DOHH2 (cell line): ENCODE results near the gene SRP68.

Source experiments
- H3F3A ChIP-seq: fragments of 200-600 bp; sonication (generic), shearing (Covaris generic); 2 replicates; pipeline ENCODE4 v1.6.0; 2016; ENCODE audit warnings: antibody characterized with exemption, mild to moderate bottlenecking; ENCODE audit not compliant: control insufficient read depth, insufficient read depth
- H3K27ac ChIP-seq: fragments of 200-600 bp; sonication (generic); 2 replicates; pipeline ENCODE4 v1.5.1; 2014; ENCODE audit warnings: low read depth, mild to moderate bottlenecking, low read length, moderate library complexity
- H3K27me3 ChIP-seq: fragments of 200-600 bp; sonication (generic); 2 replicates; pipeline ENCODE4 v1.6.1; 2014; ENCODE audit warnings: mild to moderate bottlenecking, low read length, mixed read lengths; ENCODE audit not compliant: control insufficient read depth
- H3K36me3 ChIP-seq: fragments of 200-600 bp; sonication (generic); 2 replicates; pipeline ENCODE4 v1.6.1; 2014; ENCODE audit warnings: mild to moderate bottlenecking, low read length, moderate library complexity, mixed read lengths; ENCODE audit not compliant: control insufficient read depth
- H3K4me1 ChIP-seq: fragments of 200-600 bp; sonication (generic); 2 replicates; pipeline ENCODE4 v1.6.1; 2014; ENCODE audit warnings: mild to moderate bottlenecking, low read length, mixed read lengths; ENCODE audit not compliant: control insufficient read depth
- H3K4me2 ChIP-seq: fragments of 200-600 bp; sonication (generic); 2 replicates; pipeline ENCODE4 v1.6.0; 2014; ENCODE audit warnings: mild to moderate bottlenecking, low read length, moderate library complexity
- H3K4me3 ChIP-seq: fragments of 200-600 bp; sonication (generic); 2 replicates; pipeline ENCODE4 v1.5.1; 2014; ENCODE audit warnings: mild to moderate bottlenecking, low read length, mixed read lengths
- H3K79me2 ChIP-seq: fragments of 200-600 bp; sonication (generic); 2 replicates; pipeline ENCODE4 v1.6.1; 2014; ENCODE audit warnings: mild to moderate bottlenecking, low read length, mixed read lengths; ENCODE audit not compliant: control insufficient read depth
- H3K9me2 ChIP-seq: fragments of 200-600 bp; sonication (generic); replicated peaks from 2 replicates; pipeline ENCODE4 v1.6.1; 2014; ENCODE audit warnings: mild to moderate bottlenecking, low read length, mixed read lengths; ENCODE audit not compliant: control insufficient read depth
- H3K9me3 ChIP-seq: fragments of 200-600 bp; sonication (generic); 2 replicates; pipeline ENCODE4 v1.6.1; 2014; ENCODE audit warnings: antibody characterized with exemption, low read length, mixed read lengths; ENCODE audit not compliant: control insufficient read depth, insufficient read depth
- H4K20me1 ChIP-seq: fragments of 200-600 bp; sonication (generic); 2 replicates; pipeline ENCODE4 v1.6.0; 2014; ENCODE audit warnings: low read depth, mild to moderate bottlenecking, antibody characterized with exemption, low read length, moderate library complexity; ENCODE audit not compliant: control insufficient read depth, insufficient read depth
- EZH2phosphoT487 ChIP-seq: fragments of 200-600 bp; sonication (generic); IDR thresholded peaks from 2 replicates; pipeline ENCODE4 v1.6.1; 2017; ENCODE audit warnings: borderline replicate concordance, mild to moderate bottlenecking, antibody characterized with exemption, low read length, moderate library complexity, mixed read lengths
- TF ChIP-seq, protein P1 (sequence below): fragments of 200-600 bp; sonication (generic); IDR thresholded peaks from one replicate; pipeline ENCODE4 v1.5.1; 2014; ENCODE audit warnings: antibody characterized with exemption, mild to moderate bottlenecking, low read depth, low read length; ENCODE audit not compliant: poor library complexity, severe bottlenecking

SRP68 gene

DNA sequence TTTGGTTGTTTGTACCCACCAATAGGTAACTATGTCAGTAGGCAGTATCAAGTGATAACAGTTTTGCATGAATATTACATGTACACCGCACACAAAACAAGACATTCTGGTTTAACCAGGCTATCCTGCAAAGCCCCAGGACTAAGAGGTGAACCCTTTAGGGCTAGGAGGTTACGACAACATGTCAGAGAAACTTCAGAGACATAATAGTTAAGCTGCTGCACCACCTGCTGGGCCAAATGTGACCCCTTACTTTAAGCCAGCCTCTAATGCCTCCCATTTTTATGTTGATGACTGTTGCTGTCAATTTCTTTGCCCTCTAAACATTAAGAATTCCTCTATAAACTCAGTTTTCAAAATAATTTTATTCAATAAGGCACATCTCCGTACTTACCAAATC is 15.4 kb downstream of the SRP68 start:
- no peaks in the 10 kb centered on the region for H4K20me1 ChIP-seq
- H3K27ac ChIP-seq = no peak overlapping the region
- peaks cover 70% of the 10 kb centered on the region for H3K36me3 ChIP-seq
- no peaks in the 10 kb centered on the region for H3K27me3 ChIP-seq
- no peaks in the 10 kb centered on the region for H3K9me3 ChIP-seq
- peaks cover 4% of the 10 kb centered on the region; the same call in 1 of the 2 replicates for H3K79me2 ChIP-seq
- no peaks in the 10 kb centered on the region for H3F3A ChIP-seq
- H3K4me3 ChIP-seq = no peak overlapping the region
- TF ChIP-seq, protein P1, sequence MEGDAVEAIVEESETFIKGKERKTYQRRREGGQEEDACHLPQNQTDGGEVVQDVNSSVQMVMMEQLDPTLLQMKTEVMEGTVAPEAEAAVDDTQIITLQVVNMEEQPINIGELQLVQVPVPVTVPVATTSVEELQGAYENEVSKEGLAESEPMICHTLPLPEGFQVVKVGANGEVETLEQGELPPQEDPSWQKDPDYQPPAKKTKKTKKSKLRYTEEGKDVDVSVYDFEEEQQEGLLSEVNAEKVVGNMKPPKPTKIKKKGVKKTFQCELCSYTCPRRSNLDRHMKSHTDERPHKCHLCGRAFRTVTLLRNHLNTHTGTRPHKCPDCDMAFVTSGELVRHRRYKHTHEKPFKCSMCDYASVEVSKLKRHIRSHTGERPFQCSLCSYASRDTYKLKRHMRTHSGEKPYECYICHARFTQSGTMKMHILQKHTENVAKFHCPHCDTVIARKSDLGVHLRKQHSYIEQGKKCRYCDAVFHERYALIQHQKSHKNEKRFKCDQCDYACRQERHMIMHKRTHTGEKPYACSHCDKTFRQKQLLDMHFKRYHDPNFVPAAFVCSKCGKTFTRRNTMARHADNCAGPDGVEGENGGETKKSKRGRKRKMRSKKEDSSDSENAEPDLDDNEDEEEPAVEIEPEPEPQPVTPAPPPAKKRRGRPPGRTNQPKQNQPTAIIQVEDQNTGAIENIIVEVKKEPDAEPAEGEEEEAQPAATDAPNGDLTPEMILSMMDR = no peak
- TF ChIP-seq EZH2phosphoT487 = no peak
- H3K4me1 ChIP-seq = no peaks in the 10 kb centered on the region
- no peak overlapping the region for H3K4me2 ChIP-seq
- H3K9me2 ChIP-seq = no peaks in the 10 kb centered on the region

DNA sequence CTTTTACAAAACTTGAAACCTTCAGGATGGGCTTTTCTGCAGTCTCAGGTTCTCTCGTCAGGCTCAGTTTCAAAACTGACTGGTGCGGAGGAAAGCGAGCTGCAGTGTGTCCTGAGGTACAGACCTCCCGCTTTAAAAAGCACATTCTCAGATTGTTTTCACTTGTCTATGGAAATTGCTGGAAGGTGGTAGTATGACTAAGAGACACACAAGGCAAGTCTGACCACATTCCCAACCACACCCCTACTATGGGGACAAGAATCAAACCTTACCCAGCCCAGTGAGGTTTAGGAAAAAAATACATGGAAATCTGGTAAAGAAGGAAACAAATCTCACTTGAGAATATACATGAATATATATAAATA is 18.2 kb downstream of the SRP68 start:
- TF ChIP-seq EZH2phosphoT487 = no peak
- TF ChIP-seq, protein P1 = no peak
- H3F3A ChIP-seq = no peaks in the 10 kb centered on the region
- H3K9me3 ChIP-seq = no peaks in the 10 kb centered on the region
- no peaks in the 10 kb centered on the region for H3K27me3 ChIP-seq
- H3K36me3 ChIP-seq = peaks cover 77% of the 10 kb centered on the region
- H3K27ac ChIP-seq = no peak overlapping the region
- peaks cover 4% of the 10 kb centered on the region; the same call in 1 of the 2 replicates for H3K79me2 ChIP-seq
- H3K4me3 ChIP-seq = no peak overlapping the region
- no peaks in the 10 kb centered on the region for H3K9me2 ChIP-seq
- no peaks in the 10 kb centered on the region for H3K4me1 ChIP-seq
- no peak overlapping the region for H3K4me2 ChIP-seq
- H4K20me1 ChIP-seq = no peaks in the 10 kb centered on the region

DNA sequence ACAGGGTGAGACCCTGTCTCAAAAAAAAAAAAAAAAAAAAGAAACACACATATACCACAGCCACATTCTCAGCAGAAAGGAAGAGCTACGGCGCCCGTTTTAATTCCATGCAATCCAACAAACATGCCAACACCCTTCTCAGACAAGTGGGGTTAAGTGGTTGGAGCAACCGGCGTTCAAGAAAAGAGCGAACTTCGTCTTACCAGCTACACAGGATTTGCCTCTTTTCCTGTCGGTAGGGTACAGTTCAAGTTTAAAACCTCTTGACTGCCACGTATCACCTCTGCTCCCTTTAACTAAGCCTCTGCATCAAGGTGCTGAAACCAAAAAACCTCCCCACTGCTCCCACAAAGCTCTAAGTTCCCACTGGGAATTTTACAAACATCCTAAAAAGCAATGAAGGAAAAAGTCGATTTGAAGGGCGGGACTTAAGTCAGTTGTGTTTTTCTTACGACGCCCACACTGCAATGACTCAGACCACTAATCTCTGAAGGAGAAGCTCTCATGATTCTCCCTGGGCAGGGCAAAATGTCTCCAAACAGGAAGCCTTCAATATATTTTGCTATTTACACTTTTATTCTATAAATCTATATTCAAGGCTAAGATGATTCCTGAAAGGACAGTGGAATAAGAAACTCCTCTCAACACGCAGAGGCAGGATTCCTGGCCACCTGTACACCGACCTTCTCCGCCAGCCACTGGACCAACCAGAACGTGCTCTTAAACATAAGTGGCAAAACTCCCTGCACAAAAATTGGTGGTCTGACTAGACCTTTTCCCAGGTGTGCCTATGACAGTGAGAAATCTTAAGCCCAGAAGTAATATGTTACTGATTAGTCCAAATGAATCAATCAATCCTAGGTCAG is 18.8 kb downstream of the SRP68 start:
- Histone ChIP-seq H3K9me3 (no peaks in the 10 kb centered on the region), H4K20me1 (no peaks in the 10 kb centered on the region), H3K27ac (no peak overlapping the region), H3K36me3 (peaks cover 77% of the 10 kb centered on the region), H3K4me2 (no peak overlapping the region), H3K27me3 (no peaks in the 10 kb centered on the region), H3F3A (no peaks in the 10 kb centered on the region), H3K4me3 (no peak overlapping the region), H3K4me1 (peaks cover under 1% of the 10 kb centered on the region; the same call in 1 of the 2 replicates), H3K79me2 (peaks cover 4% of the 10 kb centered on the region; the same call in 1 of the 2 replicates), H3K9me2 (no peaks in the 10 kb centered on the region)
- TF ChIP-seq, protein P1 = no peak
- TF ChIP-seq EZH2phosphoT487 = no peak
